Measurements from ENCODE around the gene FREM2. TPM values are rescaled to one million over a fixed set of nuclear protein-coding genes. Genes with fewer than 3 reads are reported as not detected.

Gene FREM2
- total RNA-seq, 6 experiments from 2014 or later = 0.18 to 2.9 (median 1.5) TPM

DNA sequence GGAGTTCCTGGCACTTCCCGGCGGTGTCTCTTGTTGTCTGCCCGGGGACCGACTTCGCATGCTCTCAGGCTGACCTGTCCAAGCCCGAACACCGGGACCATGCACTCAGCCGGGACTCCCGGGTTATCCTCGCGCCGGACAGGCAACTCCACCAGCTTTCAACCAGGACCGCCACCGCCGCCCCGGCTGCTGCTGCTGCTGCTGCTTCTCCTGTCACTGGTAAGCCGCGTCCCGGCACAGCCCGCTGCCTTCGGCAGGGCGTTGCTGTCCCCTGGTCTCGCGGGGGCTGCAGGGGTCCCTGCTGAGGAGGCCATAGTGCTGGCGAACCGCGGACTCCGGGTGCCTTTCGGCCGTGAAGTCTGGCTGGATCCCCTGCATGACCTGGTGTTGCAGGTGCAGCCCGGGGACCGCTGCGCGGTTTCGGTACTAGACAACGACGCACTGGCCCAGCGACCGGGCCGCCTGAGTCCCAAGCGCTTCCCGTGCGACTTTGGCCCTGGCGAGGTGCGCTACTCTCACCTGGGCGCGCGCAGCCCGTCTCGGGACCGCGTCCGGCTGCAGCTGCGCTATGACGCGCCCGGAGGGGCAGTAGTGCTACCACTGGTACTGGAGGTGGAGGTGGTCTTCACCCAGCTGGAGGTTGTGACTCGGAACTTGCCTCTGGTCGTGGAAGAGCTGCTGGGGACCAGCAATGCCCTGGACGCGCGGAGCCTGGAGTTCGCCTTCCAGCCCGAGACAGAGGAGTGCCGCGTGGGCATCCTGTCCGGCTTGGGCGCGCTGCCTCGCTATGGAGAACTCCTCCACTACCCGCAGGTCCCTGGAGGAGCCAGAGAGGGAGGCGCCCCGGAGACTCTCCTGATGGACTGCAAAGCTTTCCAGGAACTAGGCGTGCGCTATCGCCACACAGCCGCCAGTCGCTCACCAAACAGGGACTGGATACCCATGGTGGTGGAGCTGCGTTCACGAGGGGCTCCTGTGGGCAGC, 661 bp downstream of the FREM2 start:
- Histone ChIP-seq H3K4me3 (peak overlapping the region; percentile 35 to 57 (median 50)), H3K27ac (no peak overlapping the region), H3K4me1 (peaks cover 0 to 11% (median 5%) of the 10 kb centered on the region in 4 donors), H3K9me3 (no peaks in the 10 kb centered on the region), H3K36me3 (no peaks in the 10 kb centered on the region), H3K27me3 (no peaks in the 10 kb centered on the region)
- TF ChIP-seq POLR2A (IDR thresholded peaks at IDR 0.05) (no peak), CTCF (IDR thresholded peaks at IDR 0.05) (no peak)
- ATAC-seq = peak; percentile 41 to 55 (median 46)
- peak in 2 of 3 donors; percentile 27 to 59 for DNase-seq
- intact Hi-C loops (cut with DNase I) = no loop called here
- 2% methylated on average over 20 of the region's 80 CpGs for WGBS (ENCODE audit: insufficient coverage, low coverage, low lambda C conversion rate, missing lambda C conversion rate)

DNA sequence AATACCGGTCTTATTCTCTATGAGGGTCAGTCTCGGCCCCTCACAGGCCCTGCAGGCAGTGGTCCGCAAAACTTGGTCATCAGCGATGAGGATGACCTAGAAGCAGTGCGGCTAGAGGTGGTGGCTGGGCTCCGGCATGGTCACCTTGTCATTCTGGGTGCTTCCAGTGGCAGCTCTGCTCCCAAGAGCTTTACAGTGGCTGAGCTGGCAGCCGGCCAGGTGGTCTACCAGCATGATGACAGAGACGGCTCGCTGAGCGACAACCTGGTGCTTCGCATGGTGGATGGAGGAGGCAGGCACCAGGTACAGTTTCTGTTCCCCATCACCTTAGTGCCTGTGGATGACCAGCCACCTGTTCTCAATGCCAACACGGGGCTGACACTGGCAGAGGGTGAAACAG, 1.8 kb downstream of the FREM2 start:
- DNase-seq = no peak
- Histone ChIP-seq H3K4me1 (peaks cover 0 to 11% (median 5%) of the 10 kb centered on the region in 4 donors), H3K27me3 (no peaks in the 10 kb centered on the region), H3K9me3 (no peaks in the 10 kb centered on the region), H3K36me3 (no peaks in the 10 kb centered on the region), H3K4me3 (no peak overlapping the region), H3K27ac (no peak overlapping the region)
- WGBS (ENCODE audit: insufficient coverage, low coverage, low lambda C conversion rate, missing lambda C conversion rate) = 60% methylated on average over 1 of the region's 12 CpGs
- ATAC-seq = no peak
- intact Hi-C loops (cut with DNase I) = no loop called here
- TF ChIP-seq POLR2A (IDR thresholded peaks at IDR 0.05) (no peak), CTCF (IDR thresholded peaks at IDR 0.05) (no peak)

- Histone ChIP-seq H3K27me3 (no peaks in the 10 kb centered on the region), H3K4me1 (peaks cover 0 to 11% (median 5%) of the 10 kb centered on the region in 4 donors), H3K36me3 (no peaks in the 10 kb centered on the region), H3K9me3 (no peaks in the 10 kb centered on the region), H3K4me3 (no peak overlapping the region), H3K27ac (no peak overlapping the region)
- no peak for TF ChIP-seq CTCF (IDR thresholded peaks at IDR 0.05)
- DNase-seq (no peak), ATAC-seq (no peak)
- intact Hi-C loops (cut with DNase I) = no loop called here
- 80% methylated on average over 2 of the region's 2 CpGs for WGBS (ENCODE audit: insufficient coverage, low coverage, low lambda C conversion rate, missing lambda C conversion rate)
Observed at GRCh38 chr13:38690231-38690630, 3.4 kb downstream of the FREM2 start.

GRCh38 chr13:38693168-38693567, 6.3 kb downstream of the FREM2 start:
- intact Hi-C loops (cut with DNase I) = no loop called here
- Histone ChIP-seq H3K4me1 (no peaks in the 10 kb centered on the region), H3K36me3 (no peaks in the 10 kb centered on the region), H3K27me3 (no peaks in the 10 kb centered on the region), H3K4me3 (no peak overlapping the region), H3K27ac (no peak overlapping the region), H3K9me3 (no peaks in the 10 kb centered on the region)
- ATAC-seq (no peak), DNase-seq (no peak)
- 45% methylated on average over 2 of the region's 2 CpGs for WGBS (ENCODE audit: insufficient coverage, low coverage, low lambda C conversion rate, missing lambda C conversion rate)
- no peak for TF ChIP-seq POLR2A (IDR thresholded peaks at IDR 0.05)
- TF ChIP-seq CTCF (IDR thresholded peaks at IDR 0.05) = no peak
